H9 (cell line): ENCODE data around the gene TEX11. TPM values are rescaled to one million over a fixed set of nuclear protein-coding genes. Genes with fewer than 3 reads are reported as not detected.

Experiments used
- DNase-seq: peaks from one replicate; pipeline ENCODE4 v3.0.0-alpha.2; 2017
- H2AFZ ChIP-seq: one replicate; pipeline ENCODE4 v1.6.1; 2013; ENCODE audit warnings: mild to moderate bottlenecking, low read length, control low read depth, moderate library complexity
- H2AK5ac ChIP-seq: 2 replicates; pipeline ENCODE4 v1.6.1; 2013; ENCODE audit warnings: low read length, control low read depth, mixed read lengths; ENCODE audit not compliant: insufficient read length
- H2BK120ac ChIP-seq: one replicate; pipeline ENCODE4 v1.6.1; 2013; ENCODE audit warnings: low read depth, mild to moderate bottlenecking, low read length, control low read depth, inconsistent platforms; ENCODE audit not compliant: poor library complexity, severe bottlenecking
- H2BK12ac ChIP-seq: 2 replicates; pipeline ENCODE4 v1.6.1; 2013; ENCODE audit warnings: low read length, control low read depth, mixed read lengths, low read depth; ENCODE audit not compliant: insufficient read length
- H2BK15ac ChIP-seq: 2 replicates; pipeline ENCODE4 v1.6.1; 2013; ENCODE audit warnings: low read depth, low read length, control low read depth
- H2BK20ac ChIP-seq: one replicate; pipeline ENCODE4 v1.6.1; 2013; ENCODE audit warnings: low read depth, mild to moderate bottlenecking, low read length, control low read depth, inconsistent platforms; ENCODE audit not compliant: poor library complexity, severe bottlenecking
- H2BK5ac ChIP-seq: 2 replicates; pipeline ENCODE4 v1.6.1; 2013; ENCODE audit warnings: low read length, control low read depth, mixed read lengths; ENCODE audit not compliant: insufficient read length
- H3K14ac ChIP-seq: 2 replicates; pipeline ENCODE4 v1.6.1; 2013; ENCODE audit warnings: low read length, control low read depth; ENCODE audit not compliant: insufficient read depth
- H3K18ac ChIP-seq: 2 replicates; pipeline ENCODE4 v1.6.1; 2013; ENCODE audit warnings: low read depth, mild to moderate bottlenecking, mixed read lengths, low read length, control low read depth; ENCODE audit not compliant: insufficient read length
- H3K23ac ChIP-seq: 2 replicates; pipeline ENCODE4 v1.6.1; 2013; ENCODE audit warnings: low read length, control low read depth, mixed read lengths, low read depth; ENCODE audit not compliant: insufficient read length
- H3K23me2 ChIP-seq: 2 replicates; pipeline ENCODE4 v1.6.1; 2013; ENCODE audit warnings: low read depth, mild to moderate bottlenecking, mixed read lengths, low read length, control low read depth; ENCODE audit not compliant: insufficient read length, poor library complexity, severe bottlenecking
- H3K27ac ChIP-seq: 2 replicates; pipeline ENCODE4 v1.5.1; 2013; ENCODE audit warnings: low read length, control low read depth, mixed read lengths, low read depth; ENCODE audit not compliant: insufficient read length
- H3K27me3 ChIP-seq: 2 replicates; pipeline ENCODE4 v1.6.1; 2013; ENCODE audit warnings: low read length, control low read depth, inconsistent platforms; ENCODE audit not compliant: insufficient read depth
- H3K4ac ChIP-seq: 2 replicates; pipeline ENCODE4 v1.6.1; 2013; ENCODE audit warnings: low read depth, mild to moderate bottlenecking, control low read depth, inconsistent platforms, low read length, moderate library complexity
- H3K4me1 ChIP-seq: 2 replicates; pipeline ENCODE4 v1.6.1; 2013; ENCODE audit warnings: low read length, control low read depth, inconsistent platforms; ENCODE audit not compliant: insufficient read depth
- H3K4me2 ChIP-seq: 2 replicates; pipeline ENCODE4 v1.6.1; 2013; ENCODE audit warnings: low read length, control low read depth, mixed read lengths; ENCODE audit not compliant: insufficient read length, insufficient read depth
- H3K56ac ChIP-seq: 2 replicates; pipeline ENCODE4 v1.6.1; 2013; ENCODE audit warnings: low read depth, mild to moderate bottlenecking, mixed read lengths, low read length, control low read depth; ENCODE audit not compliant: insufficient read length
- H3K79me1 ChIP-seq: 2 replicates; pipeline ENCODE4 v1.6.1; 2013; ENCODE audit warnings: low read depth, mild to moderate bottlenecking, moderate library complexity, low read length, control low read depth, inconsistent platforms; ENCODE audit not compliant: insufficient read depth, poor library complexity, severe bottlenecking
- H3K79me2 ChIP-seq: 2 replicates; pipeline ENCODE4 v1.6.1; 2013; ENCODE audit warnings: low read length, control low read depth, inconsistent platforms; ENCODE audit not compliant: insufficient read depth
- H3K9ac ChIP-seq: 2 replicates; pipeline ENCODE4 v1.6.1; 2013; ENCODE audit warnings: low read length, control low read depth, mixed read lengths; ENCODE audit not compliant: insufficient read length; ENCODE audit errors: extremely low read depth
- H3K9me3 ChIP-seq: one replicate; pipeline ENCODE4 v1.6.1; 2013; ENCODE audit warnings: low read depth, low read length, inconsistent platforms; ENCODE audit not compliant: control insufficient read depth
- H3T11ph ChIP-seq: one replicate; pipeline ENCODE4 v1.6.1; 2013; ENCODE audit warnings: mild to moderate bottlenecking, low read length, control low read depth, inconsistent platforms
- H4K20me1 ChIP-seq: one replicate; pipeline ENCODE4 v1.6.1; 2013; ENCODE audit not compliant: control insufficient read depth, insufficient read length, insufficient read depth
- H4K5ac ChIP-seq: 2 replicates; pipeline ENCODE4 v1.6.1; 2013; ENCODE audit warnings: low read depth, mild to moderate bottlenecking, mixed read lengths, low read length, control low read depth; ENCODE audit not compliant: insufficient read length
- H4K8ac ChIP-seq: replicated peaks from 2 replicates; pipeline ENCODE4 v1.6.1; 2013; ENCODE audit warnings: low read length, control low read depth, mixed read lengths, low read depth; ENCODE audit not compliant: insufficient read length
- H4K91ac ChIP-seq: 2 replicates; pipeline ENCODE4 v1.6.1; 2013; ENCODE audit warnings: low read depth, mild to moderate bottlenecking, moderate library complexity, mixed read lengths, low read length, control low read depth; ENCODE audit not compliant: insufficient read length
- H3K27ac Mint-ChIP-seq, 3 experiments: 2 replicates in 2 of 3; 3 replicates in 1 of 3; pipeline ENCODE4 v1.8.0; 2020 to 2021; ENCODE audit warnings: mixed read lengths in 3 of 3, mild to moderate bottlenecking in 1 of 3, moderate library complexity in 1 of 3
- H3K27me3 Mint-ChIP-seq: 2 replicates; pipeline ENCODE4 v1.8.0; 2021; ENCODE audit warnings: low read depth, mild to moderate bottlenecking, moderate library complexity, mixed read lengths
- H3K36me3 Mint-ChIP-seq, 3 experiments: 2 replicates in 2 of 3; 3 replicates in 1 of 3; pipeline ENCODE4 v1.8.0; 2020 to 2021; ENCODE audit warnings: low read depth in 3 of 3, mixed read lengths in 3 of 3; ENCODE audit not compliant: insufficient read depth in 1 of 3
- H3K4me1 Mint-ChIP-seq, 2 experiments: 2 replicates each; pipeline ENCODE4 v1.8.0; 2020; ENCODE audit warnings: mixed read lengths in 2 of 2
- H3K4me3 Mint-ChIP-seq, 2 experiments: 2 replicates in 1 of 2; 3 replicates in 1 of 2; pipeline ENCODE4 v1.8.0; 2020 to 2021; ENCODE audit warnings: mild to moderate bottlenecking in 2 of 2, mixed read lengths in 2 of 2, moderate library complexity in 1 of 2
- H3K9me3 Mint-ChIP-seq, 2 experiments: 2 replicates in 1 of 2; 3 replicates in 1 of 2; pipeline ENCODE4 v1.8.0; 2020; ENCODE audit warnings: mild to moderate bottlenecking in 2 of 2, mixed read lengths in 2 of 2, moderate library complexity in 1 of 2
- CTCF ChIP-seq: fragments of 200-600 bp; sonication (generic); conservative IDR thresholded peaks from 3 replicates; pipeline ENCODE4 v1.8.0; 2021; ENCODE audit warnings: antibody characterized with exemption, mild to moderate bottlenecking
- WGBS: extraction: QIAGEN DNeasy Blood & Tissue Kit; methylation state at CpG from one replicate; pipeline ENCODE4 v1.1.7; 2013; ENCODE audit warnings: missing lambda C conversion rate, low lambda C conversion rate, mixed read lengths; ENCODE audit not compliant: insufficient read length; ENCODE audit errors: extremely low coverage; 5-methylcytosine and 5-hydroxymethylcytosine counted together
- total RNA-seq: library from RNA; stranded (reverse); gene quantifications from 2 replicates; pipeline ENCODE4 v1.2.1, GENCODE V29; 2021

Gene TEX11
- total RNA-seq, 1 experiment from 2014 or later = 0.22 TPM

GRCh38 chrX:70488856-70489255, 419.7 kb downstream of the TEX11 start:
- H3K27ac Mint-ChIP-seq = no peak overlapping the region
- peaks cover 72 to 77% of the 10 kb centered on the region in 2 experiments for H3K9me3 Mint-ChIP-seq
- WGBS = no CpG with 5 or more reads among the region's 2 CpGs

More at GRCh38 chrX:70488856-70489255, 419.7 kb downstream of the TEX11 start:
- Histone ChIP-seq H4K5ac (no peak overlapping the region), H3K27me3 (no peaks in the 10 kb centered on the region), H3K9ac (no peak overlapping the region), H2BK20ac (no peak overlapping the region), H3K4me2 (no peak overlapping the region), H2AFZ (no peak overlapping the region), H3K18ac (no peak overlapping the region), H2BK120ac (no peak overlapping the region), H2BK15ac (no peak overlapping the region), H3K4ac (no peak overlapping the region), H3K23me2 (no peaks in the 10 kb centered on the region), H3K14ac (no peak overlapping the region), H4K91ac (no peak overlapping the region), H2BK5ac (no peak overlapping the region), H3K4me1 (no peaks in the 10 kb centered on the region), H2AK5ac (no peak overlapping the region), H3K79me1 (no peaks in the 10 kb centered on the region), H3K79me2 (no peaks in the 10 kb centered on the region), H4K8ac (no peak overlapping the region), H2BK12ac (no peak overlapping the region), H3T11ph (no peak overlapping the region), H3K9me3 (peaks cover 43% of the 10 kb centered on the region), H3K27ac (no peak overlapping the region), H3K23ac (no peak overlapping the region), H3K56ac (no peak overlapping the region), H4K20me1 (no peaks in the 10 kb centered on the region)
- no peak for TF ChIP-seq CTCF
- H3K36me3 Mint-ChIP-seq = peaks cover 39 to 88% (median 63%) of the 10 kb centered on the region in 3 experiments
- DNase-seq = no peak
- no peak overlapping the region for H3K4me3 Mint-ChIP-seq
- peaks cover 15 to 17% of the 10 kb centered on the region in 2 experiments for H3K4me1 Mint-ChIP-seq
- H3K27me3 Mint-ChIP-seq = no peaks in the 10 kb centered on the region
